HuH-7.5 (cell line): Measurements from ENCODE around the gene CRB1.
"Not testable (repeated sequence)": the region's sequence is repeated elsewhere in the genome, so short reads cannot be mapped to it uniquely, and the experiment has no call there.

Experiments
- DNase-seq: peaks from one replicate; pipeline ENCODE4 v3.0.0; 2011; ENCODE audit warnings: low spot score

CRB1 gene

GRCh38 chr1:197463142-197463541 is 195.1 kb downstream of the CRB1 start:
- DNase-seq, result no peak

GRCh38 chr1:197464044-197464443 is 196.0 kb downstream of the CRB1 start:
- DNase-seq, result peak; percentile 14

GRCh38 chr1:197465528-197466327 is 197.7 kb downstream of the CRB1 start:
- DNase-seq, result no peak

- no peak for DNase-seq
Measured at GRCh38 chr1:197466813-197467212, 198.8 kb downstream of the CRB1 start.

GRCh38 chr1:197467881-197468280 is 199.8 kb downstream of the CRB1 start:
- DNase-seq, result no peak

GRCh38 chr1:197468543-197469175 is 200.6 kb downstream of the CRB1 start:
- DNase-seq, result no peak

GRCh38 chr1:197469620-197470210 is 201.7 kb downstream of the CRB1 start:
- DNase-seq, result no peak

- no peak for DNase-seq
Measured at GRCh38 chr1:197470330-197470729, 202.3 kb downstream of the CRB1 start.

- DNase-seq, result no peak
Measured at GRCh38 chr1:197471248-197471985, 203.4 kb downstream of the CRB1 start.

- no peak for DNase-seq
Measured at GRCh38 chr1:197472141-197472540, 204.1 kb downstream of the CRB1 start.

GRCh38 chr1:197480446-197480845 is 212.4 kb downstream of the CRB1 start:
- no peak for DNase-seq

GRCh38 chr1:197481101-197481500 is 213.0 kb downstream of the CRB1 start:
- no peak for DNase-seq

GRCh38 chr1:197485790-197486189 is 217.7 kb downstream of the CRB1 start:
- no peak for DNase-seq

- DNase-seq, result no peak
Measured at GRCh38 chr1:197486946-197487345, 218.9 kb downstream of the CRB1 start.

GRCh38 chr1:197491505-197491904 is 223.5 kb downstream of the CRB1 start:
- DNase-seq, result not testable (repeated sequence)

GRCh38 chr1:197496722-197497121 is 228.7 kb downstream of the CRB1 start:
- no peak for DNase-seq

GRCh38 chr1:197510691-197511378 is 242.8 kb downstream of the CRB1 start:
- no peak for DNase-seq

GRCh38 chr1:197515421-197515820 is 247.4 kb downstream of the CRB1 start:
- DNase-seq, result no peak

GRCh38 chr1:197519741-197520334 is 251.8 kb downstream of the CRB1 start:
- no peak for DNase-seq

GRCh38 chr1:197521118-197521739 is 253.2 kb downstream of the CRB1 start:
- DNase-seq, result peak; percentile 5

GRCh38 chr1:197526736-197527371 is 258.8 kb downstream of the CRB1 start:
- no peak for DNase-seq
